GM12878 (cell line): Measurements from ENCODE around the gene NECAB2. TPM values are rescaled to one million over a fixed set of nuclear protein-coding genes. Genes with fewer than 3 reads are reported as not detected.

ENCODE experiments used
- BHLHE40 ChIP-seq, 2 experiments: fragments of 450-650 bp in 1 of 2; IDR thresholded peaks; 2 replicates each; pipeline ENCODE4 v1.6.1; 2011 to 2017; ENCODE audit warnings: low read depth in 2 of 2, borderline replicate concordance in 1 of 2, improper control_type of control experiment in 1 of 2, low read length in 1 of 2, mild to moderate bottlenecking in 1 of 2
- KLF5 ChIP-seq: fragments of 450-650 bp; IDR thresholded peaks from 2 replicates; pipeline ENCODE4 v1.6.1; 2014; ENCODE audit warnings: mild to moderate bottlenecking; ENCODE audit not compliant: partially characterized antibody
- NFIC ChIP-seq: IDR thresholded peaks from 2 replicates; pipeline ENCODE4 v1.6.1; 2012; ENCODE audit warnings: low read depth, mild to moderate bottlenecking, inconsistent platforms, low read length, moderate library complexity
- SMARCA5 ChIP-seq: fragments of 450-650 bp; IDR thresholded peaks from 2 replicates; pipeline ENCODE4 v1.6.1; 2017; ENCODE audit warnings: mild to moderate bottlenecking
- polyA plus RNA-seq, 11 experiments: library from polyadenylated mRNA; depleted of rRNA in 4 of 11; unstranded in 6 of 11; stranded (reverse) in 5 of 11; fragments of >200 nt; fragmentation: Nextera tagmentation in 4 of 11; fragmentation: Illumina TruSeq in 1 of 11; extraction: Ambion mirVana in 4 of 11; extraction: Trizol in 1 of 11; gene quantifications; 1 replicate in 1 of 11; 2 replicates in 10 of 11; pipeline versions ENCODE4 v1.2.1 to v1.2.3, GENCODE V29; 2011 to 2016; ENCODE audit warnings: inconsistent platforms in 2 of 11, missing spikeins in 2 of 11, low read depth in 1 of 11
- total RNA-seq, 4 experiments: library from RNA; depleted of rRNA in 3 of 4; stranded (reverse); fragments of >200 nt in 3 of 4; fragmentation: Illumina TruSeq in 1 of 4; extraction: Trizol in 1 of 4; gene quantifications; 2 replicates each; pipeline versions ENCODE4 v1.2.1 to v1.2.3, GENCODE V29; 2013 to 2021
- TF ChIP-seq, protein P1 (sequence below): fragments of 450-650 bp; IDR thresholded peaks from 2 replicates; pipeline ENCODE4 v1.6.1; 2018; ENCODE audit warnings: mild to moderate bottlenecking, low read depth, moderate library complexity; ENCODE audit not compliant: partially characterized antibody
- TF ChIP-seq, protein P2 (sequence below): fragments of 450-650 bp; IDR thresholded peaks from 2 replicates; pipeline ENCODE4 v1.6.1; 2017; ENCODE audit warnings: low read depth, mild to moderate bottlenecking, moderate library complexity

The NECAB2 gene
- total and polyA plus RNA-seq, 10 of the 15 experiments (the other 5 are each of a cell fraction or from before 2014, with no cell fraction given), result not detected

GRCh38 chr16:84040226-84040822 is 72.3 kb downstream of the NECAB2 start (continued):
- TF ChIP-seq, protein P1, sequence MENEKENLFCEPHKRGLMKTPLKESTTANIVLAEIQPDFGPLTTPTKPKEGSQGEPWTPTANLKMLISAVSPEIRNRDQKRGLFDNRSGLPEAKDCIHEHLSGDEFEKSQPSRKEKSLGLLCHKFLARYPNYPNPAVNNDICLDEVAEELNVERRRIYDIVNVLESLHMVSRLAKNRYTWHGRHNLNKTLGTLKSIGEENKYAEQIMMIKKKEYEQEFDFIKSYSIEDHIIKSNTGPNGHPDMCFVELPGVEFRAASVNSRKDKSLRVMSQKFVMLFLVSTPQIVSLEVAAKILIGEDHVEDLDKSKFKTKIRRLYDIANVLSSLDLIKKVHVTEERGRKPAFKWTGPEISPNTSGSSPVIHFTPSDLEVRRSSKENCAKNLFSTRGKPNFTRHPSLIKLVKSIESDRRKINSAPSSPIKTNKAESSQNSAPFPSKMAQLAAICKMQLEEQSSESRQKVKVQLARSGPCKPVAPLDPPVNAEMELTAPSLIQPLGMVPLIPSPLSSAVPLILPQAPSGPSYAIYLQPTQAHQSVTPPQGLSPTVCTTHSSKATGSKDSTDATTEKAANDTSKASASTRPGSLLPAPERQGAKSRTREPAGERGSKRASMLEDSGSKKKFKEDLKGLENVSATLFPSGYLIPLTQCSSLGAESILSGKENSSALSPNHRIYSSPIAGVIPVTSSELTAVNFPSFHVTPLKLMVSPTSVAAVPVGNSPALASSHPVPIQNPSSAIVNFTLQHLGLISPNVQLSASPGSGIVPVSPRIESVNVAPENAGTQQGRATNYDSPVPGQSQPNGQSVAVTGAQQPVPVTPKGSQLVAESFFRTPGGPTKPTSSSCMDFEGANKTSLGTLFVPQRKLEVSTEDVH, result no peak
- TF ChIP-seq, protein P2, sequence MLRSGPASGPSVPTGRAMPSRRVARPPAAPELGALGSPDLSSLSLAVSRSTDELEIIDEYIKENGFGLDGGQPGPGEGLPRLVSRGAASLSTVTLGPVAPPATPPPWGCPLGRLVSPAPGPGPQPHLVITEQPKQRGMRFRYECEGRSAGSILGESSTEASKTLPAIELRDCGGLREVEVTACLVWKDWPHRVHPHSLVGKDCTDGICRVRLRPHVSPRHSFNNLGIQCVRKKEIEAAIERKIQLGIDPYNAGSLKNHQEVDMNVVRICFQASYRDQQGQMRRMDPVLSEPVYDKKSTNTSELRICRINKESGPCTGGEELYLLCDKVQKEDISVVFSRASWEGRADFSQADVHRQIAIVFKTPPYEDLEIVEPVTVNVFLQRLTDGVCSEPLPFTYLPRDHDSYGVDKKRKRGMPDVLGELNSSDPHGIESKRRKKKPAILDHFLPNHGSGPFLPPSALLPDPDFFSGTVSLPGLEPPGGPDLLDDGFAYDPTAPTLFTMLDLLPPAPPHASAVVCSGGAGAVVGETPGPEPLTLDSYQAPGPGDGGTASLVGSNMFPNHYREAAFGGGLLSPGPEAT, result no peak
- TF ChIP-seq SMARCA5, result no peak
- TF ChIP-seq NFIC, result no peak
- no peak for TF ChIP-seq BHLHE40 (IDR thresholded peaks at IDR 0.05; ENCODE audit: borderline replicate concordance in 1 of 2, low read depth in 2 of 2, low read length in 1 of 2)
- TF ChIP-seq KLF5, result no peak
- TF ChIP-seq, all 136 proteins: peak for 0
